Psoas muscle (tissue), 8 donors: ENCODE measurements around the gene TTYH3. TPM values are rescaled to one million over a fixed set of nuclear protein-coding genes. Genes with fewer than 3 reads are reported as not detected.

Source experiments
- ATAC-seq, 4 donors: fragments of 200-7000 bp; cut with Tn5 transposase; one replicate each; pipeline ENCODE4 v1.9.1; 2020; ENCODE audit warnings: moderate library complexity in 3 of 4, mild to moderate bottlenecking in 2 of 4
- DNase-seq, 2 donors: peaks; one replicate each; pipeline ENCODE4 v3.0.0-alpha.2; 2020
- H3K27ac ChIP-seq: fragments of 200-600 bp; one replicate; pipeline ENCODE4 v1.8.0; 2022
- H3K27me3 ChIP-seq, 3 donors: fragments of 200-600 bp in 1 of 3; one replicate each; pipeline versions ENCODE4 v1.6.1 to v1.8.0; 2013 to 2022; ENCODE audit warnings: low read length in 2 of 3, mild to moderate bottlenecking in 2 of 3, moderate library complexity in 1 of 3; ENCODE audit not compliant: insufficient read depth in 3 of 3
- H3K36me3 ChIP-seq, 2 donors: fragments of 200-600 bp in 1 of 2; one replicate each; pipeline versions ENCODE4 v1.6.1 to v1.8.0; 2013 to 2022; ENCODE audit warnings: low read depth in 1 of 2, mild to moderate bottlenecking in 1 of 2, moderate library complexity in 1 of 2; ENCODE audit not compliant: insufficient read depth in 1 of 2
- H3K4me1 ChIP-seq: fragments of 200-600 bp; one replicate; pipeline ENCODE4 v1.8.0; 2022
- H3K4me3 ChIP-seq: fragments of 200-600 bp; one replicate; pipeline ENCODE4 v1.8.0; 2022; ENCODE audit warnings: mild to moderate bottlenecking
- H3K9me3 ChIP-seq: fragments of 200-600 bp; one replicate; pipeline ENCODE4 v1.8.0; 2022
- CTCF ChIP-seq: fragments of 200-600 bp; IDR thresholded peaks from one replicate; pipeline ENCODE4 v1.8.0; 2022; ENCODE audit warnings: antibody characterized with exemption
- WGBS, 3 donors: extraction: QIAGEN DNeasy Blood & Tissue Kit; methylation state at CpG; one replicate each; pipeline versions ENCODE4 v1.1.6 to v1.1.7; 2013; 5-methylcytosine and 5-hydroxymethylcytosine counted together
- intact Hi-C, 2 donors: fragments of 100-400 bp; cut with DNase I; formaldehyde crosslinking; loops; one replicate each; pipeline versions ENCODE4 v1.11.0 to v1.14.2; 2022
- polyA plus RNA-seq, 3 donors: library from polyadenylated mRNA; stranded (reverse); fragments of 200-250 nt; gene quantifications; one replicate each; pipeline ENCODE4 v1.2.3, GENCODE V29; 2013
- total RNA-seq, 4 donors: library from RNA; stranded (reverse); fragmentation: NEBNext Ultra II Directional in 2 of 4; extraction: Animal tissue kit (Norgen Biotek cat#: 25700) in 2 of 4; gene quantifications; one replicate each; pipeline versions ENCODE4 v1.2.1 to v1.2.4, GENCODE V29; 2021 to 2023
- donor health status: healthy with polysubstance abuse.
- donor health status: DM: no; HTN: no; CAD: no; lungs with moderate emphysema.
- donor health status: Bipolar disorder and iron deficiency.
- donor health status: healthy.
- donor health status: DM: yes; HTN: yes; CAD: no.
- donor health status: DM: no; HTN: no; CAD: no.
- donor health status: DM: no; HTN: no; CAD: no.
- donor health status: DM: yes; HTN: yes; CAD: no.

TTYH3 gene
- total and polyA plus RNA-seq, 7 donors, result 1.3 to 11.3 (median 6.5) TPM

DNA sequence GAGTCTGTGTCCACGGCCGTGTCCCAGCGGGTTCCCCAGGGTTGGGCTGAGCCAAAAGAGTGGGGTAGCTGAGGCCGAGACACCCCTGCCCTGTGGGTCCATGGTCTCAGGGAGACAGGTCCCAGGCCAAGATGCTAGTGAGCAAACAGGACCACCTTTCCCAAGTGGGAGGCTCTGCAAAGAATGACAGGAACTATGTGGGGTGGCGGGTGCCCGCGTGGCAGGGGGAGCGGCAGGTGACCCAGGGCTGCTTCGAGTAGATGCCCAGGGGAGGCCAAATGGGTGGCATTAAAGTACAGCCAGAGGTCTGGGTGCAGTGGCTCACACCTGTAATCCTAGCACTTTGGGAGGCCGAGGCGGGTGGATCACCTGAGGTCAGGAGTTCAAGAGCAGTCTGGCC lies 18.2 kb downstream of the TTYH3 start:
- H3K36me3 ChIP-seq, result peaks cover 0 to 13% of the 10 kb centered on the region in 2 donors
- intact Hi-C loops, result no loop called here
- DNase-seq, result no peak
- no peaks in the 10 kb centered on the region for H3K9me3 ChIP-seq
- no peak for ATAC-seq
- H3K27me3 ChIP-seq, result no peaks in the 10 kb centered on the region
- TF ChIP-seq CTCF, result no peak
- H3K27ac ChIP-seq, result no peak overlapping the region
- 94 to 97% (median 96%) methylated on average over 11 of the region's 11 CpGs for WGBS, 3 donors
- no peaks in the 10 kb centered on the region for H3K4me1 ChIP-seq
- H3K4me3 ChIP-seq, result no peak overlapping the region

- peaks cover 0 to 13% of the 10 kb centered on the region in 2 donors for H3K36me3 ChIP-seq
- no peak overlapping the region for H3K27ac ChIP-seq
- no peaks in the 10 kb centered on the region for H3K9me3 ChIP-seq
- H3K27me3 ChIP-seq, result no peaks in the 10 kb centered on the region
- ATAC-seq, result no peak
- WGBS, 3 donors, result 72 to 93% (median 91%) methylated on average over 8 of the region's 8 CpGs
- no peak for TF ChIP-seq CTCF
- no peaks in the 10 kb centered on the region for H3K4me1 ChIP-seq
- no peak overlapping the region for H3K4me3 ChIP-seq
- no peak for DNase-seq
- intact Hi-C loops, result no loop called here
These were observed 18.7 kb downstream of the TTYH3 start for GRCh38 chr7:2650451-2650850.

DNA sequence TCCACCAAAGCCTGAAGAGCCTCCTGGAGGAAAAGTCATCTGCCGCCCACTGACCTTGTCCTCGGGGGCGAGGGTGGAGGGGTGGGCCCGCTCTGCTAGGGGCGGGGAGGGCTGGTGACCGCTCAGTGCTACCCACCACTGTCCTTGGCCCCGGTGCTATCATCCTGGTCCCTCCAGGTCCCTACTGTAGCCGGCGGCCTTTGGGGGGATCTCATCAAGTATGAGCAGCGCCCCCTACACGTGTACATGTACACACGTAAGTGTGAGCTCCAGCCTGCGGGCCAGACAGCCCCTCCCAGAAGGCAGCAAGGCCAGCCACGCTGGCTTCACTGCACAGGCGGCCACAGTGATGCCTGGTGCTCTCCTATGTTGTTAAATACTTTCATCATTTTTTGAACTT lies 19.6 kb downstream of the TTYH3 start:
- DNase-seq (peak in 1 of 2 donors; percentile 48), ATAC-seq (no peak)
- 74 to 88% (median 75%) methylated on average over 15 of the region's 15 CpGs for WGBS, 3 donors

DNA sequence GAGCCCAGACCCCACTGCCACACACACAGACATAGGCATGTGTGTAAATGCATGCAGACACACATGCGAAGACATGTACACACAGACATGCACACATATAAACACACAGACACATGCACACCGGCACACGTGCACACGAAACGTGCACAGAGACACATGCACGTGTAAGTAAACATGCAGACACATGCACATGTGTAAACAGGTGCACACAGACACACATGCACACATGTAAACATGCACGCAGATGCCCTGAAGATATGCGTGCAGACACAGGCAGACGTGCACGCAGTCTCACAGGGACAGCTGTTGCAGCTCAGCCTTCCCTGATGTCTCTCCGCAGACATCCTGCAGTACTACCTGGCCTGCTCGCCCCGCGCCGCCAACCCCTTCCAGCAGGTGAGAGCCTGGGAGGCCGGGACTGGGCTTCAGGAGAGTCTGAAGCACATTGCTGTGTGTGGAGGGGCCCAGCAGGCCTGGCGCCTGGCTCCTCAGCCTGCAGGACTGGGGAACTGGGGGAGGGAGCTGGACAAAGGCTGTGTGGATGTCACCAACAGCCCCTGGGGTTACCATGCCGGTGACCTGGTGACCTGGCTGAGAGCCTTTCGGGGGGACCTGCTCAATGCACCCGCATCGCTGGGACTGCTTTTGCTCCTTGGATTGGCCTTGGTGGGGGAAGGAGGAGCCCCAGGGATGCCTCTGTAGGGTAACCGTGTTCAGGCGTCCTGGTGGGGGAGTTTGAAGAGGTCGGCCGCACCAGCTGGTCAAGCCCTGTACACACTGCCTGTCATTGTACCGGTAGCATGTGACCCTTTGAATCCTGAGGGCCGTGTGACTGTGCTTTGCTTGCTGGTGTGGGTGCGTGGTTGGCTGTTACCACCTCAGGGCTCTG lies 20.3 kb downstream of the TTYH3 start:
- TF ChIP-seq CTCF, result no peak
- H3K4me1 ChIP-seq, result no peaks in the 10 kb centered on the region
- WGBS, 3 donors, result 90 to 93% (median 93%) methylated on average over 28 of the region's 28 CpGs
- no peaks in the 10 kb centered on the region for H3K27me3 ChIP-seq
- DNase-seq (no peak), ATAC-seq (no peak)
- H3K27ac ChIP-seq, result no peak overlapping the region
- H3K4me3 ChIP-seq, result no peak overlapping the region
- H3K36me3 ChIP-seq, result peaks cover 0 to 16% of the 10 kb centered on the region in 2 donors
- H3K9me3 ChIP-seq, result no peaks in the 10 kb centered on the region
- intact Hi-C loops, result no loop called here

More for the DNA sequence above, 19.6 kb downstream of the TTYH3 start:
- intact Hi-C loops, result no loop called here
- Histone ChIP-seq H3K9me3 (no peaks in the 10 kb centered on the region), H3K36me3 (peaks cover 0 to 13% of the 10 kb centered on the region in 2 donors), H3K4me3 (no peak overlapping the region), H3K27ac (no peak overlapping the region), H3K27me3 (no peaks in the 10 kb centered on the region), H3K4me1 (no peaks in the 10 kb centered on the region)
- TF ChIP-seq CTCF, result no peak
